Activated CD4-positive, alpha-beta T cell treated with anti-CD3 and anti-CD28 coated beads, Interleukin-2, amount 50 U/mL, for 24 hours (primary cell): ENCODE measurements around the gene SRP54.
"Not testable (repeated sequence)": the region's sequence is repeated elsewhere in the genome, so short reads cannot be mapped to it uniquely, and the experiment has no call there.

Experiments
- DNase-seq, 2 donors: peaks; one replicate each; pipeline ENCODE4 v3.0.0-alpha.2; 2020; ENCODE audit warnings: low read depth in 1 of 2, low spot score in 1 of 2

SRP54 gene

DNA sequence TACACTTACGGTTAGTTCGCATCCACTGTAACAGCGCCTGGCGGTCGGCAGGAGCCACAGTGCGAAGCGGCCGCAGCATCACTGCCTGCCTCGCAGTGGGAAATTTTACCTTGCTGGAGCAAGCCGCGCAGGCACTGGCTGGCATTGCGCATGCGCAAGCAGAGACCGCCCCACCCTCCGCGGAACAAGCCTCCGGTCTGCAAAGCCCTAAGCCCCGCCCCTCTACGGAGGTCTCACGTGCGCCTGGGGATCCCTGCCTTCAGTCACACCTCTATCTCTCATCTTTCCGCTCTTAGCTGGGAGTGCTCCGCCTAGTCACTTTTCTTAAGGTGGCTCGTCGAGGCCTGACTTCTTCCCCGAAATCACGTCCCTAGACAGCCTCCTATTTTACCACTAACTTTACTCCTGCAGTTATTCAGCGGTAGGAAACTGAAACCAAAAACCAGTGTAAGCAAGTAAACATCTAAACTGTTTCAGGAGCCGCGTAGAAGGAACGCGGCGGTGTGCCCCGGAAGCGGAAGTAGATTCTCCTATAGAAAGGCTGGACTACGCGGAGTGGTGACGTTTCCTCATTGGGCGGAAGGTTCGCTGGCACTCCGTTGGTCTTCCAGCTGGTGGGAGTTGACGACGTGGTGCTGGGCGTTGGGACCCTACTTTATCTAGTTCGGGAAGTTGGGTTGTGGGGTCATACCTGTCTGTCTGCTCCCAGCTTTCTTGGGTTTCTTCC lies at the start of gene SRP54:
TSS of gene SRP54 (plus strand) at position 572 of the 727 bp plus-strand sequence. CDS start 13,718 bp downstream, outside the sequence.
- DNase-seq = peak; percentile 98 to 100

DNA sequence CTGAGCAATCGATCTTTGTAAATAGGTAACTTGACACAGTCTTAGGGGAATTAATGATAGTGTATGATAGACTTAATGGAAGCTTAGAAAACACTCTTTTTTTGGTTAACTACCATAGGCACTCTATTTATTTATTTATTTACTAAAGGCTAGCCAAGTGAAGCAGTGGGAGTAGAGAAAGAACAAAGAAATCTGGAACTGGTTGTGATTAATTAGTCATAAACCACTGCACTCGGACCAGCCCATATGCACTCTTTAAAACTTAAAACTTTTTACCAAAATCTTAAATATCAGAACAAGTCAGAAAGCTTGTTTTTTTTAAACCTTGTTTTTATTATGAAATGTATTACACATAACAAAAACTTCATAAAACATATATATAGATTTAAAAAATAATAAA lies 49.5 kb upstream of the SRP54 start:
- no peak for DNase-seq

DNA sequence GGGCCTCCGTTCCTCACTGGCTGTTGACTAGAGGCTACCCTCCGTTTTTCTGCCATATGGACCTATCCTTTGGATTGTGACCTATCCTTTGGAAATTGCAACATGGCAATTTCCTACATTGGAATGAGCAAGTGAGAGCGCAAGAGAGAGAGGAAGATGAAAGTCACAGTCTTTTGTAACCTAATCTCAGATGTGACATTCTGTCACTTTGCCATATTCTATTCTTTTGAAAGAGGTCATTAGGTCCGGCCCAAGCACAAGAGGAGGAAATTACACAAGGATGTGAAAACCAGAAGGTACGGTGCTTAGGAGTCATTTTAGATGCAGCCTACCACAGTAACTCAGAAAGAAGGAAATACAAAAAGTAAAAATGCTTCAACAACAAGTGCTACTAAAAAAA lies 47.3 kb upstream of the SRP54 start:
- DNase-seq = no peak

DNA sequence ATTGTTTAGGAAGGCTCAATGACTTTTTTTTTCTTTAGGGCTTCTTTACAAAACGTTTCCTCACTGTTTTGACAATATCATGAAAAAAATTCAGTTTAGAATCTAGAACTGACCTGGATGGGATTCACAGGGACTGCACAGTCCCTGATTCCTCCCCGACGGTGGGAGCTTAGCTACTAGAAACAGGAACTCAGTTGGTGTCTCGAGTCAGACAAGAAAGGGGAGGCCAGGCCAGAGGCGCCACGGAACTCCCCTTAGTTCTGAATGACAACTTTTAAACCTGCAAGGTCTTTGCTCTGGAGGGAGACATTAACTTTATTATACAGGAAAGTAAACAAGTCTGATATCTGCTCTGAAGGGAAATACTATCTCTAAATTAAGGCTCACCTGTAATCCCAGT lies 45.4 kb upstream of the SRP54 start:
- no peak for DNase-seq

DNA sequence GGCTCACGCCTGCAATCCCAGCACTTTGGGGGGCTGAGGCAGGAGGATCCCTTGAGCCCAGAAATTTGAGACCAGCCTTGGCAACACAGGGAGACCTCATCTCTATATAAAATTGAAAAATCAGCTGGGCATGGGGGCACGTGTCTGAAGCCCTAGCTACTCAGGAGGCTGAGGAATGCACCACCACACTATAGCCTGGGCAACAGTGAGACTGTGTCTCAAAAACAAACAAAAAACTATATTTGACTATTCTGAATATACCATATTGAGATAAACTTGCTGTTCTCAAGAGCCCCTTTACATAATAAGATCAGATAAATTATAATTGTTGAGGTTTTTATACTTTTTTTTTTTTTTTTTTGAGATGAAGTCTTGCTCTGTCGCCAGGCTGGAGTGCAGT lies 44.9 kb upstream of the SRP54 start:
- no peak for DNase-seq

DNA sequence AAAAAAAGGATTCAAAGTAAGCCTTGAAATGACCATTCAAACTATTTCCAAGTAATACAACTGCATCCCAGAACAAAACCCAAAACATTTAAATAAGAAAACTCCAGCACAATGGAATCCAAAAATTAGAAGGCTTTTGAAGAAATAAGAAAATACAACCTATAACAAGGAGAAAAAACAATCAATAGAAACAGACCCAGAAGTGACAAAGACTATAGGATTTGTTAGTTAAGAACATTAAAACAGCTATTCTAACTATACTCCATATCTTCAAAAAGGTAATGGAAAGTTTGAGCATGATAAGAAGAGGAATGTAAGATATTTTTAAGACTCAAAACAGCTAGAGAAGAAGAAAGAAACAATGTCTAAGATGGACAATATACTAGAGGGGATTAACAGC lies 39.3 kb upstream of the SRP54 start:
- DNase-seq = no peak

DNA sequence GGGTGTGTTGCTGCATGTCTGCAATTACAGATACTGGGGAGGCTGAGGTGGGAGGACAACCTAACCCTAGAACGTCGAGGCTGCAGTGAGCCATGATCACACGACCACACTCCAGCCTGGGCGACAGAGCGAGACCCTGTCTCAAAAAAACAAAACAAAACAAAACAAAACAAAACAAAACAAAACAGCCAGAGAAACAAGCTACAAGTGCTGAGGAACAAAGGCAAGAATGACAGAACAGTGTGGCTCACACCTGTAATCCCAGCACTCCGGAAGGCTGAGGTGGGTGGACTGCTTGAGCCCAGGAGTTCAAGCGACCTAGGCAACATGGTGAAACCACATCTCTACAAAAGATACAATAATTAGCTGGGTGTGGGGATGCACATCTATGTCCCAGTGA lies 38.0 kb upstream of the SRP54 start:
- DNase-seq = no peak

DNA sequence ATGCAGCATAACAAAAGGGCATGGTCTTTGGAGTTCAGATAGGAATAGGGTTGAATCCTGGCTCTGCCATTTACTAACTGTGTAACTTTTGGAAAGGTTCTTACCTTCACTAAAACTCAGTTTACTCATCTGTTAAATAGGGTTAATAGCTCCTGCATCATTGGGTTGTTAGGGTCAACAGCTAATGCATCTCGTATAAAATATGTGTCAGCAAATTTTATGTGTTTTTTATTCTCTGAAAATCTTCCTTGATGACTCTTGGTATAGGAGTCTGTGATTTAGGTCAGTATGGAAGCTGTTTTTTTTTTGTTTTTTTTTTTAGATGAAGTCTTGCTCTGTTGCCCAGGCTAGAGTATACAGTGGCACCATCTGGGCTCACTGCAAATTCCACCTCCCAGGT lies 36.1 kb upstream of the SRP54 start:
- no peak for DNase-seq

DNA sequence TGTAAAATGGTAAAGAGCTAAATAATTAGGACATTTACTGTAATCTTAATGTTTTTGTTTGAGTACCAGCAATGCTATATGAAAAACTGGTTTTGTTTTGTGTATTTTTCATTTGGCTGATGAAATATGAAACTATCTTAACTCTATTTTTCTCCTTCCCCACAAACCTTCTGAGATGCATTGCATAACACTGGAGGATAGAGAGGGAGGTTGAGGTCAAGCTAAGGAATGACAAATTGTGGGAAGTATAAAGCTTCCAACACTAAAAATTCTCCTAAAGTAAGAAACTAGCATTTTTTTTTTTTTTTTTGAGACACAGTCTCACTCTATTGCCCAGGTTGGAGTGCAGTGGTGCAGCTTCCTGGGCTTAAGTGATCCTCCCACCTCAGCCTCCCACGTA lies 31.5 kb upstream of the SRP54 start:
- no peak for DNase-seq

DNA sequence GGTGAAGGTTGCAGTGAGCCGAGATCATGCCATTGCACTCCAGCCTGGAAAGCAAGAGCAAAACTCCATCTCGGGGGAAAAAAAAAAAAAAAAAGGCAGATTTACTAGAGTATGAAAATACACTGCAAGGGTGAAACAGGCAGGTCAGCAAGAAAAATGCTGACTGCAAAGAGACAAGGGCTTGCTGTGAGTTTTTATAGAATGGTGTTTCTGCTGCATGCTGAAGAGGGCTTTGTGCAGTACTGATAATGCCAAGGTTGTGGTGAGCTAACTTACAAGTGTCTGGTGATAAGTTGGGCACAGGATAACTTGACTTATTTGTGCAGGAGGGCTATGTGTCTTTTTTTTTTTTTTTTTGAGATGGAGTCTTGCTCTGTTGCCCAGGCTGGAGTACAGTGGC lies 25.9 kb upstream of the SRP54 start:
- DNase-seq = no peak

DNA sequence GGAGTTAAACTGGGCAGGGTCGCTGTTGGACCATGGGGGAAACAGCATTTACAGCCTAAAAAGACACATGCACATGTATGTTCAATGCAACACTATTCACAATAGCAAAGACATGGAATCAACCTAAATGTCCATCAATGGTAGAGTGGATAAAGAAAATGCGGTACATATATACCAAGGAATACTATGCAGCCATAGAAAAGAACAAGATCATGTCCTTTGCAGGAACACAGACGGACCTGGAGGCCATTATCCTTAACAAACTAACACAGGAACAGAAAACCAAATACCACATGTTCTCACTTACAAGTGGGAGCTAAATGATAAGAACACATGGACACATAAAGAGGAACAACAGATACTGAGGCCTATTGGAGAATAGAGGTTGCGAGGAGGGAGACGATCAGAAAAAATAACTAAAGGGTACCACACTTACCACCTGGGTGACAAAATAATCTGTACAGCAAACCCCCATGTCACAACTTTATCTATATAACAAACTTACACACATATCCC lies 25.0 kb upstream of the SRP54 start:
- no peak for DNase-seq

DNA sequence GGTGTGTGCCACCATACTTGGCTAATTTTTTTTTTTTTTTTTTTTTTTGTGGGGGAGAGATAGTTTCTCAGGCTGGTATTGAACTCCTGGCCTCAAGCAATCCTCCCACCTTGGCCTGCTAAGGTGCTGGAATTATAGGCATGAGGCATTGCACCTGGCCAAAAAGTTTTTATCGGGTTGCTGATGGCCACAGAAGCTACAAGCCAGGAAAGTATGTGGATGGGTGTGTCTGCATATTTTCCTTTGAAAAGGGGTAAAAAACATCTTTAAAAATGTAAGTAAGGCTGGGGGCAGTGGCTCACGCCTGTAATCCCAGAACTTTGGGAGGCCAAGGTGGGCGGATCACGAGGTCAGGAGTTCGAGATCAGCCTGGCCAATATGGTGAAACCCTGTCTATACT lies 20.7 kb upstream of the SRP54 start:
- not testable (repeated sequence) for DNase-seq

DNA sequence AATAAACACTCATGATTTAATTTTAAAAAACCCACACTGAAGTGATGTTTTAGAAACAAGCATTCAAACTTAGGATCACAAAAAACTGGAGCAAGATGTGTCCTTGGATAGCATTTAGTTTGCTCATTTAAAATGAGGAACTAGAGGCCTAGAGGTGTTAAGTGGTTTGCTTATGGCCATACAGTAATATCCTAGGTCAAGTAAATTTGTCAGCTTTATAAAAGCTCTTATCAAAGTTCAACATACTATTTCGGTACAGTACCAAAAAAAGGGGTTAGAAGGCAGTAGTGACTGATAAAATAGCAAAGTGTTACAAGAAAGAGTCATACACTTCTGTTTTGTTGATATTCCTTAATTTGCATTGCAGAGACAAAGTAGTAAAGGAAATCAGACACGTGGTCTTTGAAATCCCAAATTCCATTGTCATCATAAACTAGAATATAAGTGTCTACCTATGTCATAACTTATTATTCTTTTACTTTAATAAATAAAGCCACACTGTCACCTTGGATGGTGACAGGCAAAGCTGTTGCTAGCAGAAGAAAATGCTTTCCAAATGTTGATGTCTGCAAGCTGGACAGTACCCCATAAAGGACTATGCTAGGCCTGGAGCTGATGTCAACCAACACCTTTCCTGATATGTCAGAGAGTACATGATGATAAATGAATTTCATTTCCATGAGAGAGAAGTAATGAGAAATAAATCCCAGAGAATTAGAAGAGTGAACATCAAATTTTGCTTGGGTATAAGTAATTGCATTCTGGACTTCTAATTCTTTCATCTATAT lies 17.6 kb upstream of the SRP54 start:
- DNase-seq = no peak

DNA sequence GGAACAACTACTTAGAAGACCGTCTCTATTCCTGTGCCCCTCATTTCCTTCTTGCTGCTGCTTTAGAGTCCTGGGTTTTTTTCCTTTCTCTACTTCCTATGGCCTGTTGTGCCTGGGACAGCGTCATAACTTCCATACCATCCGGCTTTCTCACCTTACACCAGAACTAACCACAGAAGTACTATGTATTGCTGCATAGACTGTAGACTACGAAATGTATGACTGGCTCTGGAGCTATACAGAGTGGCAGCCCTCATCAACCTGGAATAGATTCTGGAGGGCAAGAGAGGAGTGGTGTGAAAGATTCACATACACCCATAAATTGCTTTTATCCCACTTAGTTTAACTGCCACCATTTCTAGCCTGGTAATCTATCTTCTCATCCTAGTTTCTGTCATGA lies 16.9 kb upstream of the SRP54 start:
- DNase-seq = no peak

DNA sequence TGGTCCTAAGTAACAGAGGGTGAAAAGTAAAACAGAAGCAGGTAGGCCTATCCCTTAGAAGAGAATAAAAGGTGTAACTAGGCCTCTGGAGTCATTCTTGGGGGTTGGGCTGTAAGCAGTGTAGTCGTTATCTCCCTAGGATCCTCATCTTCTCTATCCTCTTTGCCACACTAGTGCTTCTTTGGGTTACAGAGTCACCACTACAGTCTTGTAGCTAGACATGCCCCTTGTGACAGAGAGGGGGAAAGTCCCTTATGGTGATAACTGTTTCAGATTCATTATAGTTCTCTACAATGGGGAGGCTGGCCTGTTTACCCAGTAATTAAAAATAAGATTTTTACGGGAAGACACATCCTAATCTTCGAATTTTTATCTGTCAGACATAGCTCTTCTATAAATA lies 16.4 kb upstream of the SRP54 start:
- peak in 1 of 2 donors; percentile 13 for DNase-seq

DNA sequence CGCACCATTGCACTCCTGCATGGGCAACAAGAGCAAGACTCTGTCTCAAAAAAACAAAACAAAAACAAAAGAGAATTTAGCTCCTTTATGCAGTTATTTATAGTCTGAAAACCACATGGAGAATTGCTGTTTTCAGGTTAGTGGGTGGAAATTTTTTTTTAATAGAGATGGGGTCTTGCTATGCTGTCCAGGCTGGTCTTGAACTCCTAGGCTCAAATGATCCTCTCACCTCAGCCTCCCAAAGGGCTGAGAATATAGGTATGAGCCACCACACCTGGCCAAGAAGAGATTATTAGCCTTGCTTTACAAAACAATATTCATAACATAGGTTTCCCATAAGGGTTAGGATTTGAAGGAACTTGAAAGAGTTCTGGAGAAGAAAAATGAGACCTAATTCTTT lies 12.1 kb upstream of the SRP54 start:
- no peak for DNase-seq

DNA sequence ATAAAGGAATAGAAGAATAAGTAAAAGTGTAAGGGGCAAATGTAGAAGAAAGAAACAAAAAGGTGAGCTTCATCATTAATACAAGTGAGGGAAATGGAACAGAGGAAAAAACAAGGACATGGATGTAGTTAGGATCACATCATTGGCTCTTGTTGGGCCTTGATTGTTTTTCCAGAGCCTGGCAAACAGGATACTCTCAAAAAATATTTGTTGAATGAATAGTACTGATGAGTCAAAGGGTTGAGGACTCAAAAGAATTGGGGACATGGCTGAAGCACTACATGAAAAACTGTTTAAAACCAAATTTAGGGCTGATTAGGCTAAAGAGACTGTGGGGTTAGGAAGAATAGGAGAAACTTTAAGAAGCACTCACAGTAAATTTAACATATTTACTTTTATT lies 11.4 kb upstream of the SRP54 start:
- DNase-seq = no peak

DNA sequence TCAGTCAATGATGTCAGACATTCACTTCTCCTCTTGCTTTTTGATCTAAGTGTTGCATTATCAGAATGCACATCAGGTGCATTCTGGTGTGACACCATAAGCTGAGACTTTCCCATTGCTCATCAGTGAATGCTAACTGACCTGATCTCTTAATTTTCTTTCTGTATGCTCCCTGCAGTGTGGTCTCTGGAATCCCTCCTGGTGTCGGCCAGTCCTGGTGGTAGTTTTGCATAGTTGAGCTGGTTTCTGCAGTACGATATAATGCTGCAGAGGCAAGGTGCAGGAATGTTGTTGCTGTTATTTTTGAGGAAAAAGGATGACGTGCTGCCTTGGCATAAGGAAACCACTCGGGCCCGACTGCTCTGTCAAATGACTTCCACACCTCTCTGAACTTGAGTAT lies 11.0 kb upstream of the SRP54 start:
- DNase-seq = no peak

DNA sequence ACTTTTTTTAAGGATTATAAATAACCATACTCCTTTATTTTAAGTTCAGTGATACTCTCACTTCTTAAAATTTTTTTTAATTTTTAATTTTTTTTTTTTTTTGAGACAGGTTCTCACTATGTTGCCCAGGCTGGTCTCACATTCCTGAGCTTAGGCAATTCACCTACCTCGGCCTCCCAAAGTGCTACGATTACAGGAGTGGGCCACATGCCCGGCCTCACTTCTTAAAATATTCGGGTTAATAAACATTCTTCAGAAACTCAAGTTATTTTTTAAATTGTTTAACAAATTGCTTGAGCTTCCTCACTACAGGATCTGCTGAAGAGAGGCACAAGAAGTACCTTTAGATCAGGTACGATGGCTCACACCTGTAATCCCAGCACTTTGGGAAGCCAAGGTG lies 4.3 kb upstream of the SRP54 start:
- DNase-seq = no peak

DNA sequence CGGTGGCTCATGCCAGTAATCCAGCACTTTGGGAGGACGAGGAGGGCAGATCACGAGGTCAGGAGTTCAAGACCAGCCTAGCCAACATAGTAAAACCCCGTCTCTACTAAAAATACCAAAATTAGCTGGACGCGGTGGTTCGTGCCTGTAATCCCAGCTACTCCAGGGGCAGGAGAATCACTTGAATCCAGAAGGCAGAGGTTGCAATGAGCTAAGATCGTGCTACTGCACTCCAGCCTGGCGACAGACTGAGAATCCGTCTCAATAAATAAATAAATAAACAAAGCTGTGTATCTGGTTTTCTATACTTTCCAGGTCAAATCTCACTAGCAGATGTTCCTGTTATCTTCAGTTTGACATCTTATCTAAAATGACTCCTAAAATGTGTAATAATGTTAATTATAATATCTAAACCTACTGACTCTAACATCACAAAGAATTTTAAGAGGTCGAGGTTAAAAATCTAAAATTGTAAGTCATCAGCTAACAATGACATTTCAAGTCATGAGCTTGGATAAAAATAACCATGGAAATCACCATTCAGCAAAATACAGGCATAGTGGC lies 2.4 kb upstream of the SRP54 start:
- no peak for DNase-seq

DNA sequence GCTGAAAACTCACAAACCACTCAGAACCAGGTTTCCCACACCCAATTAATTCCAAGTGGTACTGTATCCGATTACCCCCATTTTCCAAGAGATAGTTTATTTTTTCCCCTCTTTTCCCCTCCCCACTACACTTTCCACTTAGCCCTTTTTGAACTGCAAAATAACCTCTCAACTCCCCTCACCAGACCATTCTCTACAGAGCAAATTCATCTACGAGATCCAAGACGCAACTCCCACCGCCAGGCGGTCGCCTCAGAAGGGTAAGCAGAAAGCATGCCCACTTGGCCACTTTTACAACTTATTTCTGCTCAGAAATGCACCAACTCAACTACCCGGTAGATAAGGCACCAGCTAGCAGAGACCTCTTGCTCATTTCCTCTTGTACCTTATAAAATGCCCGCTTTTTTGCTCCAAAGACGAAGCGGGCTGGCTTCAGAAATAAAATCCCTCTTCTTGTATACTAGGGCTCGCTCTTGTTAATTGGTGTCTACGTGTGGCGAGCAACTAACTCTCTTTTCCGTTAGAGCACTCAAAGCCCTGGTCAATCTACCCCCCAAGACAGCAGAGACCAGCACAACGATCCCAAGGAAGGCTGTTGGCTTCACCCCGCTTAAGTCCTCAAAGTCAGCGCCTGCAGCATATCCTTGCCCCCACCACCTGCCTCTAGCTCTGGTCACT lies 910 bp upstream of the SRP54 start:
- DNase-seq = peak in 1 of 2 donors; percentile 16
